GM06990 (cell line): ENCODE data around the gene KLHL29.
A peak's percentile ranks its signal among the peaks of the same experiment; 100 is the strongest.

Source experiments
- DNase-seq: peaks from one replicate; pipeline ENCODE4 v3.0.0-alpha.2; 2011; ENCODE audit not compliant: insufficient read length; ENCODE audit errors: extremely low read depth
- H3K27me3 ChIP-seq: replicated peaks from 2 replicates; pipeline ENCODE4 v1.6.0; 2011; ENCODE audit warnings: low read length; ENCODE audit not compliant: control insufficient read depth, insufficient read depth
- H3K36me3 ChIP-seq: 2 replicates; pipeline ENCODE4 v1.5.1; 2011; ENCODE audit warnings: low read length; ENCODE audit not compliant: control insufficient read depth, insufficient read depth
- H3K4me3 ChIP-seq: replicated peaks from 2 replicates; pipeline ENCODE4 v1.5.1; 2011; ENCODE audit warnings: low read depth, mild to moderate bottlenecking, control low read depth, low read length
- CTCF ChIP-seq: IDR thresholded peaks from 2 replicates; pipeline ENCODE4 v1.5.1; 2011; ENCODE audit warnings: low read length, control low read depth, mild to moderate bottlenecking, inconsistent platforms; ENCODE audit not compliant: insufficient read depth, poor library complexity, severe bottlenecking

The KLHL29 gene

GRCh38 chr2:23456881-23457760 is 72.1 kb downstream of the KLHL29 start:
- Histone ChIP-seq H3K27me3 (no peaks in the 10 kb centered on the region), H3K36me3 (no peaks in the 10 kb centered on the region), H3K4me3 (no peak overlapping the region)
- no peak for DNase-seq
- TF ChIP-seq CTCF: no peak

- Histone ChIP-seq H3K27me3 (no peaks in the 10 kb centered on the region), H3K36me3 (no peaks in the 10 kb centered on the region), H3K4me3 (no peak overlapping the region)
- no peak for DNase-seq
- TF ChIP-seq CTCF: no peak
Observed at GRCh38 chr2:23457990-23458682, 73.2 kb downstream of the KLHL29 start.

DNA sequence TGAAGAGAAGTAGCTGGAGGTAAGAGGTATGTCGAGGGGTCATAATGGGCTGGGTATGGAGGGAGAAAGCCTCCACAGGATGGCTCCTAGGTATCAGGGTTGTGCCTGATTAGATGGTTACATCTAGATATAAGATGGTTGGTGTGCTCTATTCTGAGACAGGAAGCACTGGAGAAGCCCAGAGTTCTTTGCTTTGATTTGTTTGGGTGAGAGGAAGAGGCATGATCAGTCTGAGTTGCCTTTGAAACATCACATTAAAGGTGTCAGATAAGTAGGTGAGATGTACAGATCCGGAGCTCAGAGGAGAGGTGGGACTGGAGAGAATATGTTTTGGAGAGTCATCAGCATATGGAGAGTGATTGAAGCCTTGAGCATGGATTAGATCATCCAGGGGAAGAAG is 74.1 kb downstream of the KLHL29 start:
- H3K4me3 ChIP-seq: no peak overlapping the region
- H3K27me3 ChIP-seq: no peaks in the 10 kb centered on the region
- DNase-seq: no peak
- H3K36me3 ChIP-seq: no peaks in the 10 kb centered on the region
- no peak for TF ChIP-seq CTCF

GRCh38 chr2:23460228-23460627 is 75.2 kb downstream of the KLHL29 start:
- DNase-seq: no peak
- no peaks in the 10 kb centered on the region for H3K36me3 ChIP-seq
- no peaks in the 10 kb centered on the region for H3K27me3 ChIP-seq
- peak; percentile 81 for TF ChIP-seq CTCF
- no peak overlapping the region for H3K4me3 ChIP-seq

DNA sequence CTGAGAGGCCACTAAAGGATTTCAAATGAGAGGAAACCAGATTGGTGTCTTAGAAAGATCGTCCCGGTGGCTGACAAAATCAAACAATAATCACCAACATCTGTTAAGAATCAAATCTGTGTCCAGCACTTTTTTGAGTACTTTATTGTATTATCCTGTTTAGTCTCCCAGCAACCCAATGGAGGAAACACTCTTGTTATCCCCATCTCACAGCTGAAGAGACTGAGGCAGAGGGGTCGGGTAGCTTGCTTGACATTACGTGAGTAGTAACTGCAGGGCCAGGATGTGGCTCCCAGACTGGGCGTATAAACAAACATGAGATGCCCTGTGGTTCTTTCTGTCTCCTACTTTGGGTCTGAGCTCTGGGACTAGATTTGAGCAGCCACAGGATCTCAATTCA is 76.0 kb downstream of the KLHL29 start:
- Histone ChIP-seq H3K27me3 (no peaks in the 10 kb centered on the region), H3K4me3 (no peak overlapping the region), H3K36me3 (no peaks in the 10 kb centered on the region)
- no peak for TF ChIP-seq CTCF
- DNase-seq: no peak
